ENCODE data around the gene ENO2.
"Not testable (repeated sequence)": the region's sequence is repeated elsewhere in the genome, so short reads cannot be mapped to it uniquely, and the experiment has no call there.

ENO2 gene

DNA sequence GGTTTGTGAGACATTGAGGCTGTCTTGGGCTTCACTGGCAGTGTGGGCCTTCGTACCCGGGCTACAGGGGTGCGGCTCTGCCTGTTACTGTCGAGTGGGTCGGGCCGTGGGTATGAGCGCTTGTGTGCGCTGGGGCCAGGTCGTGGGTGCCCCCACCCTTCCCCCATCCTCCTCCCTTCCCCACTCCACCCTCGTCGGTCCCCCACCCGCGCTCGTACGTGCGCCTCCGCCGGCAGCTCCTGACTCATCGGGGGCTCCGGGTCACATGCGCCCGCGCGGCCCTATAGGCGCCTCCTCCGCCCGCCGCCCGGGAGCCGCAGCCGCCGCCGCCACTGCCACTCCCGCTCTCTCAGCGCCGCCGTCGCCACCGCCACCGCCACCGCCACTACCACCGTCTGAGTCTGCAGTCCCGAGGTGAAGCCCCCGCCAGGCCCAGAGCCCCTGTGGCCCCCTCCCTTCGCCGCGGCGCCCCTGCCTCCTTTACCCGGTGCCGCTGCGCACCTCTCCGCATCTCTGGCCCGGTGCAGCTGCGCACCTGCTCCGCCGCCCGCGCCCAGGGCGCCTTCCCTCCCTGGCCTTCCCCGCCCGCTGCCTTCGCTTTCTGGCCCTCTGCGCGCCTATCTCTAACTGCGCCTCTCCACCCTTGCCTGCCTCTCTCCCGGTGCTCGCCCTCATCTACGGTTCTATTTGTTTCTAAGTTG, at the start of gene ENO2:
TSS of gene ENO2 (plus strand) at position 335 of the 701 bp plus-strand sequence. CDS start 1,253 bp downstream, outside the sequence.
- DNase-seq (ENCODE audit: low spot score): peak; percentile 90

DNA sequence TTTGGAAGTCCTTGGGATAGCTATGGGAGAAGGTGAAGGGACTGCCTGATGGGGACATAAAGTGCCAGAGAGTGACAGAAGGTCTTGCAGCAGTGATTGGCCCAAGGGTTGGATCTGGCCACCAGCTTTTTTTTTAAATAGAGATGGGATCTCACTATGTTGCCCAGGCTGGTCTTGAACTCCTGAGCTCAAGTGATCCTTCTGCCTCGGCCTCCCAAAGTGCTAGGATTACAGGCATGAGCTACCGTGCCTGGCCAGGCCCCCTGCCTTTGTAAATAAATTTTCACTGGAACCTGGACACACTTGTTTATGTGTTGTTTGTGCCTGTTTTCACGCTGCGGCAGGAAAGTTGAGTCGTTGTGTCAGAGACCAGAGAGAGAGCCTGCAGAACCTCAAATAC, 49.1 kb upstream of the ENO2 start:
- DNase-seq (ENCODE audit: low spot score): not testable (repeated sequence)

- no peak for DNase-seq (ENCODE audit: low spot score)
Observed at GRCh38 chr12:6866163-6866919, 48.0 kb upstream of the ENO2 start.

DNA sequence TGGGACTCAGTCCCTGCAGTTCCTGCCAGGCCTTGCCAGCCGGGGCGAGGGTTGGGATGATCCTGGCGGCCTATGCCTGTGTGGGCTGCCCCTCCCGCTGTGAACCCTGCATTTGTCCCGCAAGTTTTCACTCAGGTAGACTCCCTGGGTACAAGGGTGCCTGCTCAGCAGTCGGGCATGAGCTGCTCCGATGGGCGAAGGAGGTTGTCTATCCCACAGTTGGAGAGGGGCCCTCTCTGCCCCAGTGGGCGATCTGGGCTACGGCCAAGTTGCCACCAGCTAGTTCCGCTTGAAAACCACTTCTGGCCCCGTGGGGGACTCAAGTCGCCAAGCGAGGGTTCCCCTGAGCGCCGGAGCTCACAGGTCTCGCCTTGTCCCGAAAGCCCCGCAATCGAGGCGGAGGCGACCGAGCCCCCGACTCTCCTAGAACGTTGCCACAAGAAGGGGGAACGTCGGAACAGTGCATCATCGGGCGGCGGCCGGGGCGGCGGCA, 47.4 kb upstream of the ENO2 start:
- DNase-seq (ENCODE audit: low spot score): no peak

GRCh38 chr12:6867413-6868210, 46.8 kb upstream of the ENO2 start, which contains the start of gene TPI1:
TSS of gene TPI1 (plus strand) at chr12:6867531. CDS start at chr12:6867567, 36 bp downstream.
- DNase-seq (ENCODE audit: low spot score): peak; percentile 84

- DNase-seq (ENCODE audit: low spot score): peak; percentile 13
Observed at GRCh38 chr12:6868211-6869048, 46.0 kb upstream of the ENO2 start.

GRCh38 chr12:6869049-6870021, 45.0 kb upstream of the ENO2 start:
- DNase-seq (ENCODE audit: low spot score): peak; percentile 90

GRCh38 chr12:6870304-6870703, 44.1 kb upstream of the ENO2 start:
- DNase-seq (ENCODE audit: low spot score): not testable (repeated sequence)

- peak; percentile 36 for DNase-seq (ENCODE audit: low spot score)
Observed at GRCh38 chr12:6871052-6871957, 43.1 kb upstream of the ENO2 start.

DNA sequence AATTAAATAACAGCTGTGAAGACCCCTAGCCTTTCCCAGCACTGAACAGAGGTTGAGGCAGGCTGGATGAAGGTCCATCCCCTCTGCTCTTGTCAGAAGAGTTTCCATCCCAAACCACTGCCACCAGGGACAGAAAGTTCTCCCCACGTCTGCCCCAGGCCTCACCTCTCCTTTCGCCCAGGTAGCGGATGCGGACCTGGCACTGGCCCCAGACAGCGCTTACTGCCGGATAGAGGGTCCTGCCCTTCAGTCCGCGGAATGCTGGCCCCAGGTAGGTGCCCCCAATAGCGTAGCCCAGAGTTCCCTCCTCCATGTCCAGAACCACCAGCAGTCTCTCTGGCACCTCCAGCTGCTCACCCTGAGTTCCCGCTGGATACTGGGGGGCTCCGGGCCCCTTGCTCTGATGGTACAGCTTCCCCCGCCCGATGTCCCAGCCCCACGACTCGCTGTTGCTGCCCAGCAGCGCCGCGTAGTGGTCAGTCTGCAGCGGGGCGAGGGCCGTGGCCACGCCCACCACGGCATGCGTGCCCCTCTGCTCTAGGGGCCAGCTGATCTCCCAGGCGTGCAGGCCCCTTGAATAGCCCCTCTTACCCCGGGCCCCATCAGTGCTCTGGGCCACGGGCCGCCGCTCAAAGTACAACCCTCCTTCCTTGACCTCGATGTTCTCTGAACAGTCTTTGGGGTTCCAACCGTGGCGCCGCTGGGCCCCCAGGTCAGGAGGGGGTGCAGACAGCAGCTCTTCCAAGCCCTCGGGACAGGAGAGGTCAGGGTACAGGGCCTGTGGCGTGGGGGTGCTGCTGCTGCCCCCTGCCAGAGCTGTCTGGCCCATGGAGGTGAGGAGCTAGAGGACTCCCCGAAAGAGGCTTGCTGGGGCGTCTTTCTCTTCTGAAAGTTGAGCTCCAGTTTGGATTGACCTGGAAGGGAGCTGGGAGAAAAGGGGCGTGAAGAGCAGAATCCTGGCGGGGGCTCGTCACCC, 42.0 kb upstream of the ENO2 start:
- DNase-seq (ENCODE audit: low spot score): peak; percentile 85

DNA sequence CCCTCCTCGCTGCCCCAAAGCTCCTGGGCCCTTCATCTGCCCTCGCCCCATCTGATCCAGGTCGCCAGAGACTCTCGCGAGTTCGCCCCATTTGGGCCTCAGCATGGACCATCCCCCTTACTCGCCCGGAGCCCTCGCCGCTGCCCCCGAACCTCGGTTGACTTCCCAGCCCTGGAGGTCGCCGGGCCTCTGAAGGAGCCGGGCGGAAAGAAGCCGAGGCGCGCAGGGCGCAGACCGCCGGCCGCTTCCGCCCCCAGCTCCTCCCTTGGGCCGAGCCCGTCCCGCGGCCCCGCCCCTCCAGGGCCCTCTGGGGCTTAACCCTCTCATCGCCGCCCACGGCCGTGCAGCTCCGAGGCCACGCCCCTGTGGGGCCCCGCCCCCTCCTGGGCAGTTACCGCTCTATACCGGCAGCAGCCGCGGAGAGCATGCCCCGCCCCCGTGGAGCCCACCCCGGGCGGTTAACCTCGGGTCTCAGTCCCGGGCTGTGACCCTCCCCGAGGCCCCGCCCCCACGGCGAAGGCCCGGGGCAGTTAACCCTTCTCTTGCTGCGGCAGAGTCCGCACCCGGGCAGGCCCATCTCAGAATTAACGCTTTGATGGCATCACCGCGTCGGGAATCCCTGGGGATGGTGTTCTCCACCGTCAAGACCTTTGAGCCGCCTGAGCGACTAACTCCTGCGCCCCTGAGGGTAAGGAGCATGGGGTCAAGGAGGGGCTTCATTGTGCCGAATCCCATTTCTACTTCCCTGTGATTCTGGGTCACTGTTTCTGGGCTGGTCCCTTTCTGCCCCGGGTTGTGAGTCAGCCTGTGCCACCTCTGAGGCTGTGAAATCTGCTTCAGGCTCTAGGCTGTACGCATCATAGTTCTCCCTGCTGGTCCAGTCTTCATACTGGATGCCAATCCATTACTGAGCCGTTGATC, 41.0 kb upstream of the ENO2 start, which contains the start of gene SPSB2:
TSS of gene SPSB2 (minus strand) at position 210 of the 921 bp plus-strand sequence. CDS start 402 bp downstream, outside the sequence.
- peak; percentile 98 for DNase-seq (ENCODE audit: low spot score)

- DNase-seq (ENCODE audit: low spot score): not testable (repeated sequence)
Observed at GRCh38 chr12:6874015-6874368, 40.4 kb upstream of the ENO2 start.

DNA sequence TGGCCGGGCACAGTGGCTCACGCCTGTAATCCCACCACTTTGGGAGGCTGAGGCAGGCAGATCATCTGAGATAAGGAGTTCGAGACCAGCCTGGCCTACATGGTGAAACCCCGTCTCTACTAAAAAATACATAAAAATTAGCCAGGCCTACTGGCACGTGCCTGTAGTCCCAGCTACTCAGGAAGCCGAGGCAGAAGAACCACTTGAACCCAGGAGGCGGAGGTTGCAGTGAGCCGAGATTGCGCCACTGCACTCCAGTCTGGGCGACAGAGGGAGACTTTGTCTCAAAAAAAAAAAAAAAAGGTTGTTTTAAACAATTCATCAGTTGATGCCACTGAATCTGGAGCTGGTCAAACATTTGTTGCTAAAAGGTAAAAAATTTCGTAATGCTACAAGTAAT, 34.6 kb upstream of the ENO2 start:
- not testable (repeated sequence) for DNase-seq (ENCODE audit: low spot score)

GRCh38 chr12:6883252-6883651, 31.1 kb upstream of the ENO2 start:
- no peak for DNase-seq (ENCODE audit: low spot score)

DNA sequence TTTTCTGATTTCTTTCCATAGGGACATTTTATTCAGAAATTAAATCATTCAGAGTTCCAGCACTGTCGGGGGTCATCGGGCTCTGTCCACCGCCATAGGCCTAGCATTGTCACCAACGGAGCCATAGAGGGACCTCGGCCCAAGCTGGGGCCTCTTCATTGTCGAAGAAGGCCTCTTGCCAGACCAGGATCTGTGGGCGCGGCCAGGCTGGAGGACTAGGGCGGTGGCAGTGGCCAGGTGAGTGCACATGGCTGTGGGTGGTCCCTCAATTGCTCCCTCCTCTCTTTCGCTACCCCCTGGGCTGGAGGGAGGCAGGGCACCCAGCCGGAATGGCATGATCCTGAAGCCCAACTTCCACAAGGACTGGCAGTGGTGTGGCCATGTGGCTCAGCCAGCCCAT, 30.7 kb upstream of the ENO2 start:
- no peak for DNase-seq (ENCODE audit: low spot score)

DNA sequence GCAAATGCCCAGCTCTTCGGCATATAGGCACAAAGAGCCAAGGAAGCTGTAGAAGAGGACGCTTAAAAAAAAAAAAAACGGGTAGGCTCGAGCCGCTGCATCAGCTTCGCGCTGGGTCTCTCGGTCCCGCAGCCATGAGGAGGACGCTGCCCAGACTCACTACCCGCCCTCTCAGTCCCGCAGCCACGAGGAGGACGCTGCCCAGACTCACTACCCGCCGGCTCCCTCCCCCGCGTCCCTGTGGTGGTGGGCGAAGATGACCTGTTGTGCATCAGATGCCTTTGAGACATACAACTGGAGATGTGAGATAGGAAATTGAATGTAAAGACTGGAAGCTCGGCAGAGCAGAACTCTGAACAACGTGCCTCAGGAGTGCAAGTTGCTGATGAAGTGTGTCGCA, 29.8 kb upstream of the ENO2 start:
- DNase-seq (ENCODE audit: low spot score): no peak

Data from CD4-positive, alpha-beta T cell treated with Interleukin-2 at 100 ng/mL for 4 hours (primary cell).